Measurements from ENCODE around the gene NPLOC4.

The NPLOC4 gene

DNA sequence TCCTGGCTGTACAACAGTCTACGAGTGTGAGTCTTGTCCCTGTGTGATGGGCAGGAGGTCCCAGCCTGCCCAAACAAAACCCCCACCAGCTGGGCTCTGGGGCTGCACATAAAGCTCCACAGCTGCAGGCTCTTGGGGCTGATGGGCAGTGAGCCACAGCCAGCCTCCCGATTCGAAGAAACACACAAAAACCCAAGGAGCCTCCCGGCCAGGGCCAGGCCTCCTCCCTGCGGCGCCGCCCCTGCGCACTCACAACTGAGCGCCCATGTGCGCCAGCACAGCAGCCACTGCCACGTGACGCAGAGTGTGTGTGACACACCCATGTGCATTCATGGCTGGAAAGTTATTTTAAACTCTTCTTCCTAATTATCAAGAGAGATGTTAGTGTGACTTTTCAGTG, 54.2 kb downstream of the NPLOC4 start:
- Histone ChIP-seq H3K27ac (ENCODE audit: low read length) (no peak overlapping the region), H3K36me3 (ENCODE audit: control insufficient read depth in 2 of 2, insufficient read depth in 2 of 2, low read length in 2 of 2) (peaks cover 38 to 42% of the 10 kb centered on the region in 2 donors), H3K4me1 (ENCODE audit: control insufficient read depth, insufficient read depth, low read length) (no peaks in the 10 kb centered on the region), H3K9me3 (ENCODE audit: control insufficient read depth in 2 of 2, low read length in 2 of 2) (no peaks in the 10 kb centered on the region), H3K9ac (ENCODE audit: low read length in 2 of 2) (no peak overlapping the region), H3K27me3 (ENCODE audit: control insufficient read depth in 1 of 2, insufficient read depth in 2 of 2, low read length in 2 of 2) (no peaks in the 10 kb centered on the region), H3K4me3 (ENCODE audit: low read length in 2 of 2) (no peak overlapping the region)

DNA sequence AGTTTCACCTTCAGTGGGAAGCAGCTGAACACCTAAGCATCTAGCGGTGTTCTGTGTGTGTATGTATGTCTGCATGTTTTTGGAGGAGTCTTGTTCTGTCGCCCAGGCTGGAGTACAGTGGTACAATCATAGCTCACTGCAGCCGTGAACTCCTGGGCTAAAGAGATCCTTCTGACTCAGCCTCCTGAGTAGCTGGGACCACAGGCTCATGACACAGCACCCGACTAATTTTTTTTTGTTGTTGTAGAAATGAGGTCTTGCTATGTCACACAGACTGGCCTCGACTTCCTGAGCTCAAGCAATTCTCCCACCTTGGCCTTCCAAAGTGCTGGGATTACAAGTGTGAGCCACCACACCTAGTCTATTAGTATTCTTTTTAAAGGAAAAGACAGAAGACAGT, 54.6 kb downstream of the NPLOC4 start:
- Histone ChIP-seq H3K9ac (ENCODE audit: low read length in 2 of 2) (no peak overlapping the region), H3K4me1 (ENCODE audit: control insufficient read depth, insufficient read depth, low read length) (no peaks in the 10 kb centered on the region), H3K4me3 (ENCODE audit: low read length in 2 of 2) (no peak overlapping the region), H3K27ac (ENCODE audit: low read length) (no peak overlapping the region), H3K27me3 (ENCODE audit: control insufficient read depth in 1 of 2, insufficient read depth in 2 of 2, low read length in 2 of 2) (no peaks in the 10 kb centered on the region), H3K9me3 (ENCODE audit: control insufficient read depth in 2 of 2, low read length in 2 of 2) (no peaks in the 10 kb centered on the region), H3K36me3 (ENCODE audit: control insufficient read depth in 2 of 2, insufficient read depth in 2 of 2, low read length in 2 of 2) (peaks cover 38 to 43% of the 10 kb centered on the region in 2 donors)

DNA sequence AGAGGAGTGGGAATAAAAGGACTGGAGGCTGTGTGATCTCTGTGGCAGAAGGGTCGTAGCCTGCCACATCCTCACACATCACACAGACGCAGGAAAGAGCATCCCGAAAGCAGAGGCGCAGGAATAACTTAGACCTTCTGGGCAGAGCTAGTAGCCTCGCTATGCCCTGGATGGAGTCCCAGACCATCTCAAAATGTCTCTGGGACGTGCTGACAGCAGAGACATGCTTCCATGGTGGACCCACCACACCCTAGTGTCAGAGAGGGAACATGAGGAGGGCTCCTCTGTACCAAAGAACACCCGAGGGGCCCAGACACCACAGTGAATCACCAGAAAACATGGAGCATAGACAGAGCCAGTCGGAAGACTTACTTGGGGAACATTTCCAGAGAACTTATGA, 55.2 kb downstream of the NPLOC4 start:
- Histone ChIP-seq H3K36me3 (ENCODE audit: control insufficient read depth in 2 of 2, insufficient read depth in 2 of 2, low read length in 2 of 2) (peaks cover 36 to 40% of the 10 kb centered on the region in 2 donors), H3K9ac (ENCODE audit: low read length in 2 of 2) (no peak overlapping the region)

DNA sequence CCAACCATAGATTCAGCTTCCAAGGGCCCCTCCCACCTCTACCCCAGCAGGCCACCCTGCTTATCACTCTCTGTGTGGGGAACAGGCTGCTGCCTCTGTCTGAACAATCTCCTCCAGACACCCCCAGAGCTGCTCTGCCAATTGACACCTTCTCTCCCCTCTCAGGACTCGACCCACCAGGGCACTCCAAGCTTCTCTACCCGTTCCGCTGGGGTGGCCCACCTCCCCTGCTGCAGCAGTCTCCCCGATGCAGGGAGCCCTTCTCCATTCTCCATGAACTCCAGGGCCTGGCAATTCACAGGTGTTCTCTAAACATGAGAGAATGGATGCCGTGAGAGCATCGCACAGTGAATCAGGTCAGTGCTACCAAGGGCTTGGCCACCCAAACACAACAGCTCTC, 56.4 kb downstream of the NPLOC4 start:
- no peaks in the 10 kb centered on the region for H3K27me3 ChIP-seq (ENCODE audit: control insufficient read depth in 1 of 2, insufficient read depth in 2 of 2, low read length in 2 of 2)
- no peaks in the 10 kb centered on the region for H3K9me3 ChIP-seq (ENCODE audit: control insufficient read depth in 2 of 2, low read length in 2 of 2)
- peaks cover 6% of the 10 kb centered on the region for H3K4me1 ChIP-seq (ENCODE audit: control insufficient read depth, insufficient read depth, low read length)
- peaks cover 32 to 39% of the 10 kb centered on the region in 2 donors for H3K36me3 ChIP-seq (ENCODE audit: control insufficient read depth in 2 of 2, insufficient read depth in 2 of 2, low read length in 2 of 2)
- H3K4me3 ChIP-seq (ENCODE audit: low read length in 2 of 2) = no peak overlapping the region
- H3K27ac ChIP-seq (ENCODE audit: low read length) = no peak overlapping the region
- no peak overlapping the region for H3K9ac ChIP-seq (ENCODE audit: low read length in 2 of 2)

More for the DNA sequence above, 55.2 kb downstream of the NPLOC4 start:
- Histone ChIP-seq H3K27ac (ENCODE audit: low read length) (no peak overlapping the region), H3K4me1 (ENCODE audit: control insufficient read depth, insufficient read depth, low read length) (peaks cover 3% of the 10 kb centered on the region), H3K9me3 (ENCODE audit: control insufficient read depth in 2 of 2, low read length in 2 of 2) (no peaks in the 10 kb centered on the region), H3K4me3 (ENCODE audit: low read length in 2 of 2) (no peak overlapping the region), H3K27me3 (ENCODE audit: control insufficient read depth in 1 of 2, insufficient read depth in 2 of 2, low read length in 2 of 2) (no peaks in the 10 kb centered on the region)

DNA sequence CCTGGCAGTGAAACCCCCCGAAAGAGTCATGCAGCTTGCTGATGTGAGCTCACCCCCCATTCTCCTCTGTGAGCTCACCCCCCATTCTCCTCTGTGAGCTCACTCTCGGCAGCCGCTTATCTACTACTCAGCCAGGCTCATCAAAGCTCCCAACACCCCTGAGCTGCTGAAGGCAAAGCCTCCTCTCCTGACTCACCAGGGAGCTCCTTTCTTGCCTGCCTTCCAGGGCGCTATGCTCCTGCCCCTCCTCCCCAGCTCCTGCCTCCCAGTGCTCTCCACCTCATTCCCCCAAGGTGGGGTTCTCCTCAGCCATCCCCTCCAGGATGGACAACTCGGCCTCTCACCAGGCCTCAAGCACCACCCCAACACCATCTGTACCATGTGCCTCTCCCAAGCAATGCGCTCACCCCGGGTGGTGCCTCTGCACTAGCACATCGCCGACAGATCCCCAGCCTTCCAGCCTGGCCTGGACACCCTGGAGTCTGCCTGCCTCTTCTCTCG, 57.0 kb downstream of the NPLOC4 start:
- peaks cover 32 to 41% of the 10 kb centered on the region in 2 donors for H3K36me3 ChIP-seq (ENCODE audit: control insufficient read depth in 2 of 2, insufficient read depth in 2 of 2, low read length in 2 of 2)
- H3K9me3 ChIP-seq (ENCODE audit: control insufficient read depth in 2 of 2, low read length in 2 of 2) = no peaks in the 10 kb centered on the region
- no peak overlapping the region for H3K27ac ChIP-seq (ENCODE audit: low read length)
- H3K27me3 ChIP-seq (ENCODE audit: control insufficient read depth in 1 of 2, insufficient read depth in 2 of 2, low read length in 2 of 2) = no peaks in the 10 kb centered on the region
- no peak overlapping the region for H3K4me3 ChIP-seq (ENCODE audit: low read length in 2 of 2)
- H3K9ac ChIP-seq (ENCODE audit: low read length in 2 of 2) = no peak overlapping the region
- peaks cover 6% of the 10 kb centered on the region for H3K4me1 ChIP-seq (ENCODE audit: control insufficient read depth, insufficient read depth, low read length)

DNA sequence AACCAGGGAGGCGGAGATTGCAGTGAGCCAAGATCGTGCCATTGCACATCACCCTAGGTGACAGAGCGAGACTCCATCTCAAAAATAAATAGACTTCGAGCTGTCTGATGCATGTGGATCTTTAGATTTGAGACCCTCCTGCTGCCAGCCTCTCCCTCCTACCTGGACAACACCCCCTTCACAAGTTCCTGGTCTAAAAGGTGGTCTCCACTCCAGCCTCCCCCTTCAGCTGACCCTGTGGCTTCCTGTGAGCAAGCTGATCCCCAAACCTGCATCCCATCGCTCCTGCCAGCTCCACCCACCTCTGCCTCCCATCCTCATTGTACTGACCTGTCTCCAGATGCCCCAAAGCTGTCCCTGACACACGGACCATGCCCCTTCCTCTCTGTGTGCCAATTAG, 57.6 kb downstream of the NPLOC4 start:
- Histone ChIP-seq H3K27me3 (ENCODE audit: control insufficient read depth in 1 of 2, insufficient read depth in 2 of 2, low read length in 2 of 2) (no peaks in the 10 kb centered on the region), H3K9me3 (ENCODE audit: control insufficient read depth in 2 of 2, low read length in 2 of 2) (no peaks in the 10 kb centered on the region), H3K4me1 (ENCODE audit: control insufficient read depth, insufficient read depth, low read length) (peaks cover 6% of the 10 kb centered on the region), H3K36me3 (ENCODE audit: control insufficient read depth in 2 of 2, insufficient read depth in 2 of 2, low read length in 2 of 2) (peaks cover 36 to 41% of the 10 kb centered on the region in 2 donors), H3K27ac (ENCODE audit: low read length) (no peak overlapping the region), H3K9ac (ENCODE audit: low read length in 2 of 2) (no peak overlapping the region), H3K4me3 (ENCODE audit: low read length in 2 of 2) (no peak overlapping the region)

DNA sequence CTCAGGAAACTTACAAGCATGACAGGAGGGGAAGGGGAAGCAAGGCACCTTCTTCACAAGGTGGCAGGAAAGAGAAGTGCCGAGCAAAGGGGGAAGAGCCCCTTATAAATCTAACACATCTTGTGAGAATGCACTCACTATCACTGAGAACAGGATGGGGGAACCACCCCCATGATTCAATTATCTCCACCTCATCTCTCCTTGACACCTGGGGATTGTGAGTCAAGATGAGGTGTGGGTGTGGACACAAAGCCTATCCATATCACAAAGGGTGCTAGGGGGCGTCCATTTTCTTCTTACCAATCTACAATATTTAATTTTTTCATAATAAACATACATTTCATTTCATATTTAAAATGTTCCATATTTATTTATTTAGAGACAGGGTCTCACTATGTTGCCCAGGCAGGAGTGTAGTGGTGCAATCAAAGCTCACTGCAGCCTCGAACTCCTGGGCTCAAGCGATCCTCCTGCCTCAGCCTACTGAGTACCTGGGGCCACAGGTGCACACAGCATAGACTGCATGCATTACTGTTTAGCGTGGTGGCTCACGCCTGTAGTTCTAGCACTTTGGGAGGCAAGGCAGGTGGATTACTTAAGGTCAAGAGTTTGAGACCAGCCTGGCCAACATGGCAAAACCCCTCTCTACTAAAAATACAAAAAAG, 58.2 kb downstream of the NPLOC4 start:
- no peak overlapping the region for H3K9ac ChIP-seq (ENCODE audit: low read length in 2 of 2)
- H3K4me3 ChIP-seq (ENCODE audit: low read length in 2 of 2) = no peak overlapping the region
- H3K27me3 ChIP-seq (ENCODE audit: control insufficient read depth in 1 of 2, insufficient read depth in 2 of 2, low read length in 2 of 2) = no peaks in the 10 kb centered on the region
- no peak overlapping the region for H3K27ac ChIP-seq (ENCODE audit: low read length)
- peaks cover 38 to 40% of the 10 kb centered on the region in 2 donors for H3K36me3 ChIP-seq (ENCODE audit: control insufficient read depth in 2 of 2, insufficient read depth in 2 of 2, low read length in 2 of 2)
- H3K9me3 ChIP-seq (ENCODE audit: control insufficient read depth in 2 of 2, low read length in 2 of 2) = no peaks in the 10 kb centered on the region
- peaks cover 6% of the 10 kb centered on the region for H3K4me1 ChIP-seq (ENCODE audit: control insufficient read depth, insufficient read depth, low read length)

DNA sequence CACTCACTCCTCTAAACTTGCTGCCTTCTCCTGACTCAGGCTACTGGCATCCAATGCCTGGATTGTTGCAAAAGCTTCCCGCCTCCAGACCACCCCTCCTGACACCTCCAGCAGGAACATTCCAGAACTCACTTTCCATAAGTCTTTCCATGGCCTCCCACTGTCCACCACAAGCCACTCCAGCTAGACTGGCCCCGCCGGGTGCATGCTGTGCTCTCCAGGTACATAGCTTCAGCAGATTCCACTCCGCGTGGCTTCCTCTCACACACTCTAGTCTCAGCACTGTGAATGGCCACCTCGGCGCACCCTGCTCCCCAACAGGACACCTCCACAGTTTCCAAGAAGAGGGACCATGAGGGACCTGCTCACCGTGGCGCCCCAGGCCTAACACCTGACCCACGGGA, 58.9 kb downstream of the NPLOC4 start:
- H3K4me3 ChIP-seq (ENCODE audit: low read length in 2 of 2) = no peak overlapping the region
- no peaks in the 10 kb centered on the region for H3K9me3 ChIP-seq (ENCODE audit: control insufficient read depth in 2 of 2, low read length in 2 of 2)
- peaks cover 6% of the 10 kb centered on the region for H3K4me1 ChIP-seq (ENCODE audit: control insufficient read depth, insufficient read depth, low read length)
- no peaks in the 10 kb centered on the region for H3K27me3 ChIP-seq (ENCODE audit: control insufficient read depth in 1 of 2, insufficient read depth in 2 of 2, low read length in 2 of 2)
- H3K27ac ChIP-seq (ENCODE audit: low read length) = no peak overlapping the region
- H3K9ac ChIP-seq (ENCODE audit: low read length in 2 of 2) = no peak overlapping the region
- peaks cover 34 to 38% of the 10 kb centered on the region in 2 donors for H3K36me3 ChIP-seq (ENCODE audit: control insufficient read depth in 2 of 2, insufficient read depth in 2 of 2, low read length in 2 of 2)

DNA sequence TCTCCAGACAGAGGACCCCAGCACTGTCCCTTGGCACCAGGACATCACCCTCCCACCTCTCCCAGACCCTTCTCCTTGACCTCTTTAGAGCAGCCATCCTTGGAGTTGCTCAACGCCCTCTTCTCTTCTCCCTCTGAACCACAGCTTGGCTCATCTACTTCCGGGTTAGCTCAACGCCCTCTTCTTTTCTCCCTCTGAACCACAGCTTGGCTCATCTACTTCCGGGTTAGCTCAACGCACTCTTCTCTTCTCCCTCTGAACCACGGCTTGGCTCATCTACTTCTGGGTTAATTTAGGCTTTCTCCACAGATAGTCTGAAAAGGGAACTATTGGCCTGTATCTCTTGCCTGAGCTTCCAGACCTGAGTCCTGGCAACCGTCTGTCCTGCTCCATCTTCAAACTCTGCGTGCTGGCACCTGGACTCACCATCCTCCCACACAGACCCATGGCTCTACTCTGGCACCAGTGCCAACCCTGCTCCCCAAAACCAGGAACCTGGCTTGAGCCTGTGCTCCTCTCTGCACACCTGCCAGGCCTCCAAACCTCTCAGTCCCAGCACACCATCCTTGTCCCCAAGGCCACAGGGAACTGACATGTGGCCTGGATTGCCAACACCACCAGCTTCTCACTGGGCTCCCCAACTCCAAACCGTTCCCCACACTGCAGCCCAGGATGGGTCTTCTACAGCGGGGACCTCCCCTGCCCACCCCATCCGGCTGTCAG, 59.5 kb downstream of the NPLOC4 start:
- no peak overlapping the region for H3K27ac ChIP-seq (ENCODE audit: low read length)
- H3K36me3 ChIP-seq (ENCODE audit: control insufficient read depth in 2 of 2, insufficient read depth in 2 of 2, low read length in 2 of 2) = peaks cover 30 to 32% of the 10 kb centered on the region in 2 donors
- peaks cover 6% of the 10 kb centered on the region for H3K4me1 ChIP-seq (ENCODE audit: control insufficient read depth, insufficient read depth, low read length)
- H3K9me3 ChIP-seq (ENCODE audit: control insufficient read depth in 2 of 2, low read length in 2 of 2) = no peaks in the 10 kb centered on the region
- no peak overlapping the region for H3K4me3 ChIP-seq (ENCODE audit: low read length in 2 of 2)
- no peak overlapping the region for H3K9ac ChIP-seq (ENCODE audit: low read length in 2 of 2)
- H3K27me3 ChIP-seq (ENCODE audit: control insufficient read depth in 1 of 2, insufficient read depth in 2 of 2, low read length in 2 of 2) = no peaks in the 10 kb centered on the region

DNA sequence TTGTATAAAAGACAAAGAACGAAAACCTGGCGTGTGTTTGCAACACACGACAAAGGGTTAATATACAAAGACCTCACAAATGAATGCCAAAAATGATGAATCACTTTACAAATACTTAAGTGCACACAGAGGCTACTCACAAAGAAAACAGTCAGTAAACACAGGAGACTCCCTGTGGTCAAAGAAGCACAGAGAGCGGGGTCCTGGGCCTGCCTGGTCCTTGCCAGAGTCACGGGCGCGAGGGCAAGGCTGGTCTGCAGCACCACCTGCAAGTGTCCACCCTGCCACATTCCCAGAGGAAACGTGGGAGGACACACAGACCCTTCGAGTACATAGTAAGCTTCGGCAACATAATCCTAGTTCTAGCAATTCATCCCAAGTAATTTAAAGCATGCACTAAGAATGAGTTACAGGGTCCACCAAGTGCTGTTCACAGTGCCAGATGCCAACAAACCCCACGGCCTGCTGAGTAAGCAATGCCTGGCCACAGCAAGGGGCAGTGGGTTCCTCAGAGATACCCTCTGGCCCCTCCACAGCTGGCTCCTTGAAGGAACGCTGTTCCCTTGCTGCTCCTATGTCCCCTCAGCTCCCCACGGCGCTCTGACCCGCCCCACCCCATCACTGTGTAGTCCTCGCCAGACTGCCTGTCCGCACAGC, 60.2 kb downstream of the NPLOC4 start:
- Histone ChIP-seq H3K4me3 (ENCODE audit: low read length in 2 of 2) (no peak overlapping the region), H3K9me3 (ENCODE audit: control insufficient read depth in 2 of 2, low read length in 2 of 2) (no peaks in the 10 kb centered on the region), H3K9ac (ENCODE audit: low read length in 2 of 2) (no peak overlapping the region), H3K36me3 (ENCODE audit: control insufficient read depth in 2 of 2, insufficient read depth in 2 of 2, low read length in 2 of 2) (peaks cover 24 to 26% of the 10 kb centered on the region in 2 donors), H3K27me3 (ENCODE audit: control insufficient read depth in 1 of 2, insufficient read depth in 2 of 2, low read length in 2 of 2) (no peaks in the 10 kb centered on the region), H3K4me1 (ENCODE audit: control insufficient read depth, insufficient read depth, low read length) (peaks cover 6% of the 10 kb centered on the region), H3K27ac (ENCODE audit: low read length) (no peak overlapping the region)

Data from stomach smooth muscle (tissue), 2 donors.